OCI-LY3 (cell line): Measurements from ENCODE around the gene TPI1.

Experiments
- EZH2phosphoT487 ChIP-seq: fragments of 200-600 bp; shearing (Covaris generic); IDR thresholded peaks from 2 replicates; pipeline ENCODE4 v1.6.1; 2018; ENCODE audit warnings: antibody characterized with exemption, mixed run types, low read depth
- TF ChIP-seq, protein P1 (sequence below): fragments of 200-600, 300-600 bp; sonication (generic); IDR thresholded peaks from 2 replicates; pipeline ENCODE4 v1.5.1; 2014; ENCODE audit warnings: antibody characterized with exemption, low read length, low read depth

- TF ChIP-seq, protein P1, sequence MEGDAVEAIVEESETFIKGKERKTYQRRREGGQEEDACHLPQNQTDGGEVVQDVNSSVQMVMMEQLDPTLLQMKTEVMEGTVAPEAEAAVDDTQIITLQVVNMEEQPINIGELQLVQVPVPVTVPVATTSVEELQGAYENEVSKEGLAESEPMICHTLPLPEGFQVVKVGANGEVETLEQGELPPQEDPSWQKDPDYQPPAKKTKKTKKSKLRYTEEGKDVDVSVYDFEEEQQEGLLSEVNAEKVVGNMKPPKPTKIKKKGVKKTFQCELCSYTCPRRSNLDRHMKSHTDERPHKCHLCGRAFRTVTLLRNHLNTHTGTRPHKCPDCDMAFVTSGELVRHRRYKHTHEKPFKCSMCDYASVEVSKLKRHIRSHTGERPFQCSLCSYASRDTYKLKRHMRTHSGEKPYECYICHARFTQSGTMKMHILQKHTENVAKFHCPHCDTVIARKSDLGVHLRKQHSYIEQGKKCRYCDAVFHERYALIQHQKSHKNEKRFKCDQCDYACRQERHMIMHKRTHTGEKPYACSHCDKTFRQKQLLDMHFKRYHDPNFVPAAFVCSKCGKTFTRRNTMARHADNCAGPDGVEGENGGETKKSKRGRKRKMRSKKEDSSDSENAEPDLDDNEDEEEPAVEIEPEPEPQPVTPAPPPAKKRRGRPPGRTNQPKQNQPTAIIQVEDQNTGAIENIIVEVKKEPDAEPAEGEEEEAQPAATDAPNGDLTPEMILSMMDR: no peak
- no peak for TF ChIP-seq EZH2phosphoT487
Measured at GRCh38 chr12:6860942-6861341, 6.4 kb upstream of the TPI1 start.
